Measurements from ENCODE around the gene ZNF282. TPM values are rescaled to one million over a fixed set of nuclear protein-coding genes. Genes with fewer than 3 reads are reported as not detected.

ZNF282 gene
- total RNA-seq, 3 donors from 2014 or later (not counting 1 experiment from before 2014, with no cell fraction given) = 22.2 to 29.9 (median 26.0) TPM

DNA sequence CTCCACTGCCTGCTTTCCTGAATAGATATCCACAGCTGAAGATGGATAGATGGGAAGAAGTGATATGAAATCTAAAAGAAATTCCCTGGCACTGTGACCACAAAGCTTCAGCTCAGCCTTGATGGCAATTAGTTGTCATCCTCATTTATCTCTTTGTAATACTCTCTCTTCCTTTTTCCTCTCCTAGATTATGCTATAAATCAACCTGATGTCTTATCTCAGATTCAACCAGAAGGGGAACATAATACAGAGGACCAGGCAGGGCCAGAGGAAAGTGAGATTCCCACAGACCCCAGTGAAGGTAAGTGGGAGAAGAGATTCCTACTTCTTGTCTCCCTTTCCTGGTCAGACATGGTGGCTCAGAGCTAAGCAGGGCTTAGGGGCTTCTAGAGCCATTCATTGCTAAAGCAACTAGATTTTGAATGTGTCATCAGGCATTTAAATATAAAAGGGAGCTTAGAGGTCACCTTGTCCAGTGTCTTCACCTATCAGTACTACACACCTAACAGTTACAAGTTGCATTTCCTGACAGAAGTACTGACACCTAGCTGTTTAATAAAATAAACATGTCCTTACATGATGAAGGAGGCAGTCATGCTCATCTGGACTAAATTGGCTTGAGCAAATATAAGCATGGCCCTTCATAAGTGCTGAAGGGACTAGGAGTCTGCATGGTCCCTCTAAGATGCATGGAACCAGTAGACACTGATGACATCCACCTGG lies 28.6 kb upstream of the ZNF282 start:
- TF ChIP-seq CTCF (IDR thresholded peaks at IDR 0.05) = no peak
- Mint-ChIP-seq H3K36me3 (no peaks in the 10 kb centered on the region), H3K9me3 (no peaks in the 10 kb centered on the region), H3K4me1 (peaks cover 6% of the 10 kb centered on the region in 2 donors), H3K27me3 (ENCODE audit: low read depth in 2 of 2) (no peaks in the 10 kb centered on the region), H3K4me3 (no peak overlapping the region), H3K27ac (no peak overlapping the region)
- intact Hi-C loops (cut with micrococcal nuclease) = no loop called here
- H3K36me3 ChIP-seq (ENCODE audit: control insufficient read depth, insufficient read depth, low read length) = peaks cover 41% of the 10 kb centered on the region
- ATAC-seq (no peak), DNase-seq (no peak)
- no peaks in the 10 kb centered on the region for H3K4me1 ChIP-seq (ENCODE audit: control insufficient read depth, insufficient read depth, low read length)
- H3K27me3 ChIP-seq (ENCODE audit: control insufficient read depth, insufficient read depth, low read length) = no peaks in the 10 kb centered on the region
- H3K4me3 ChIP-seq (ENCODE audit: low read length) = no peak overlapping the region
- H3K9me3 ChIP-seq (ENCODE audit: control insufficient read depth, insufficient read depth, low read length) = no peaks in the 10 kb centered on the region
- H3K27ac ChIP-seq (ENCODE audit: low read length) = no peak overlapping the region

GRCh38 chr7:149171892-149172533 lies 23.3 kb upstream of the ZNF282 start:
- H3K27ac ChIP-seq (ENCODE audit: low read length) = no peak overlapping the region
- peak overlapping the region in 1 of 2 donors; percentile 58 for H3K27ac Mint-ChIP-seq
- no peak for ATAC-seq

DNA sequence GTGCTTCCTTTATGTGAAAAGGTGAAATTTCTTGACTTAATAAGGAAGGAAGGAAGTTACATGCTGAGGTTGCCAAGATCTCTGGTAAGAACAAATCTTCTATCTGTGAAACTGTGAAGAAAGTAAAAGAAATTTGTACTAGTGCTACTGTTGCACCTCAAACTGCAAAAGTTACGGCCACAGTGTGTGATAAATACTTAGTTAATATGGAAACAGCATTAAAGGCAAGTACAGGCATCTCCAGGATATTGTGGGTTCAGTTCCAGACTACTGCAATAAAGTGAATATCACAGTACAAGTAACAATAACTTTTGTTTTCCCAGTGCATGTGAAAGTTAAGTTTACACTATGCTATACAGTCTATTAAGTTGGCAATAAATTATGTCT lies 22.8 kb upstream of the ZNF282 start:
- intact Hi-C loops (cut with micrococcal nuclease) = no loop called here
- Histone ChIP-seq H3K36me3 (ENCODE audit: control insufficient read depth, insufficient read depth, low read length) (peaks cover 35% of the 10 kb centered on the region), H3K9me3 (ENCODE audit: control insufficient read depth, insufficient read depth, low read length) (no peaks in the 10 kb centered on the region), H3K27me3 (ENCODE audit: control insufficient read depth, insufficient read depth, low read length) (no peaks in the 10 kb centered on the region), H3K4me1 (ENCODE audit: control insufficient read depth, insufficient read depth, low read length) (no peaks in the 10 kb centered on the region), H3K27ac (ENCODE audit: low read length) (no peak overlapping the region), H3K4me3 (ENCODE audit: low read length) (no peak overlapping the region)
- peak in 1 of 3 donors; percentile 53 for ATAC-seq
- no peak for DNase-seq
- peak overlapping the region in 1 of 2 donors; percentile 58 for H3K27ac Mint-ChIP-seq
- TF ChIP-seq CTCF (IDR thresholded peaks at IDR 0.05) = no peak
- peaks cover 6 to 13% of the 10 kb centered on the region in 2 donors for H3K4me1 Mint-ChIP-seq
- peaks cover 8% of the 10 kb centered on the region for H3K36me3 Mint-ChIP-seq
- no peaks in the 10 kb centered on the region for H3K27me3 Mint-ChIP-seq (ENCODE audit: low read depth in 2 of 2)
- 74% methylated on average over 1 of the region's 1 CpG for WGBS (ENCODE audit: insufficient coverage)
- no peak overlapping the region for H3K4me3 Mint-ChIP-seq
- H3K9me3 Mint-ChIP-seq = no peaks in the 10 kb centered on the region

More at GRCh38 chr7:149171892-149172533, 23.3 kb upstream of the ZNF282 start:
- Mint-ChIP-seq H3K36me3 (peaks cover 4% of the 10 kb centered on the region), H3K4me3 (no peak overlapping the region), H3K4me1 (peaks cover 6 to 13% of the 10 kb centered on the region in 2 donors), H3K27me3 (ENCODE audit: low read depth in 2 of 2) (no peaks in the 10 kb centered on the region), H3K9me3 (no peaks in the 10 kb centered on the region)
- Histone ChIP-seq H3K4me3 (ENCODE audit: low read length) (no peak overlapping the region), H3K9me3 (ENCODE audit: control insufficient read depth, insufficient read depth, low read length) (no peaks in the 10 kb centered on the region), H3K4me1 (ENCODE audit: control insufficient read depth, insufficient read depth, low read length) (no peaks in the 10 kb centered on the region), H3K36me3 (ENCODE audit: control insufficient read depth, insufficient read depth, low read length) (peaks cover 34% of the 10 kb centered on the region), H3K27me3 (ENCODE audit: control insufficient read depth, insufficient read depth, low read length) (no peaks in the 10 kb centered on the region)
- DNase-seq = no peak
- TF ChIP-seq CTCF (IDR thresholded peaks at IDR 0.05) = no peak
- intact Hi-C loops (cut with micrococcal nuclease) = no loop called here
- WGBS (ENCODE audit: insufficient coverage) = 92% methylated on average over 5 of the region's 9 CpGs
